Astrocyte (in vitro differentiated cells and primary cell): ENCODE data around the gene HSF2BP. TPM values are rescaled to one million over a fixed set of nuclear protein-coding genes. Genes with fewer than 3 reads are reported as not detected.

Experiments used
- DNase-seq: peaks from one replicate; pipeline ENCODE4 v3.0.0-alpha.2; 2010; ENCODE audit warnings: low read depth
- FAIRE-seq: peaks from 2 replicates; lab custom pipeline; 2011; peaks lifted over from hg19 to GRCh38; lab: Jason Lieb, UNC
- H2AFZ ChIP-seq: 2 replicates; pipeline ENCODE4 v1.6.0; 2012; ENCODE audit warnings: low read depth, low read length, inconsistent platforms
- H3K27ac ChIP-seq: 2 replicates; pipeline ENCODE4 v1.5.1; 2011; ENCODE audit warnings: low read depth, low read length, inconsistent platforms
- H3K27me3 ChIP-seq: 2 replicates; pipeline ENCODE4 v1.6.0; 2011; ENCODE audit warnings: low read length, inconsistent platforms; ENCODE audit not compliant: insufficient read depth
- H3K36me3 ChIP-seq: 2 replicates; pipeline ENCODE4 v1.5.1; 2011; ENCODE audit warnings: low read length, inconsistent platforms; ENCODE audit not compliant: insufficient read depth
- H3K4me1 ChIP-seq: 2 replicates; pipeline ENCODE4 v1.5.1; 2011; ENCODE audit warnings: low read length, inconsistent platforms; ENCODE audit not compliant: insufficient read depth
- H3K4me2 ChIP-seq: 2 replicates; pipeline ENCODE4 v1.6.0; 2012; ENCODE audit warnings: low read length, inconsistent platforms
- H3K4me3 ChIP-seq: 2 replicates; pipeline ENCODE4 v1.5.1; 2011; ENCODE audit warnings: low read depth, mild to moderate bottlenecking, low read length, inconsistent platforms; ENCODE audit not compliant: insufficient read depth
- H3K79me2 ChIP-seq: 2 replicates; pipeline ENCODE4 v1.6.0; 2012; ENCODE audit warnings: mild to moderate bottlenecking, low read length, inconsistent platforms; ENCODE audit not compliant: insufficient read depth
- H3K9ac ChIP-seq: 2 replicates; pipeline ENCODE4 v1.6.0; 2012; ENCODE audit warnings: mild to moderate bottlenecking, low read length, inconsistent platforms
- H3K9me3 ChIP-seq: 2 replicates; pipeline ENCODE4 v1.5.1; 2012; ENCODE audit warnings: low read depth, mild to moderate bottlenecking, low read length, inconsistent platforms; ENCODE audit not compliant: insufficient read depth
- H4K20me1 ChIP-seq: 2 replicates; pipeline ENCODE4 v1.6.0; 2012; ENCODE audit warnings: low read length, inconsistent platforms; ENCODE audit not compliant: insufficient read depth
- H3K27ac Mint-ChIP-seq: one replicate; pipeline ENCODE4 v1.8.0; 2021; ENCODE audit warnings: mild to moderate bottlenecking, mixed read lengths; ENCODE audit not compliant: unreplicated experiment
- H3K27me3 Mint-ChIP-seq: one replicate; pipeline ENCODE4 v1.8.0; 2021; ENCODE audit warnings: low read depth, mixed read lengths; ENCODE audit not compliant: unreplicated experiment
- H3K36me3 Mint-ChIP-seq: one replicate; pipeline ENCODE4 v1.8.0; 2021; ENCODE audit warnings: low read depth, mixed read lengths; ENCODE audit not compliant: unreplicated experiment
- H3K4me1 Mint-ChIP-seq: one replicate; pipeline ENCODE4 v1.8.0; 2021; ENCODE audit warnings: low read depth, mixed read lengths; ENCODE audit not compliant: unreplicated experiment
- H3K4me3 Mint-ChIP-seq: one replicate; pipeline ENCODE4 v1.8.0; 2021; ENCODE audit warnings: mild to moderate bottlenecking, moderate library complexity, mixed read lengths; ENCODE audit not compliant: unreplicated experiment
- H3K9me3 Mint-ChIP-seq: one replicate; pipeline ENCODE4 v1.8.0; 2021; ENCODE audit warnings: mild to moderate bottlenecking, mixed read lengths; ENCODE audit not compliant: unreplicated experiment
- EZH2 ChIP-seq: IDR thresholded peaks from 2 replicates; pipeline ENCODE4 v1.6.1; 2012; ENCODE audit warnings: mild to moderate bottlenecking, low read length, inconsistent platforms; ENCODE audit not compliant: insufficient read depth
- total RNA-seq: library from RNA; stranded (reverse); gene quantifications from 2 replicates; pipeline ENCODE4 v1.2.1, GENCODE V29; 2021
- TF ChIP-seq, protein P1 (sequence below): IDR thresholded peaks from 2 replicates; pipeline ENCODE4 v1.5.1; 2011; ENCODE audit warnings: low read depth, mild to moderate bottlenecking, inconsistent platforms, low read length, moderate library complexity; ENCODE audit not compliant: insufficient read depth

HSF2BP gene
- total RNA-seq, 1 donor from 2014 or later = 3.2 TPM

- H3K9me3 ChIP-seq = no peaks in the 10 kb centered on the region
- peaks cover 4% of the 10 kb centered on the region for H3K4me1 Mint-ChIP-seq
- H4K20me1 ChIP-seq = peaks cover 16% of the 10 kb centered on the region
- FAIRE-seq (no peak), DNase-seq (no peak)
- H3K4me3 Mint-ChIP-seq = no peak overlapping the region
- peaks cover 14% of the 10 kb centered on the region for H3K79me2 ChIP-seq
- no peaks in the 10 kb centered on the region for H3K27me3 ChIP-seq
- H3K4me1 ChIP-seq = no peaks in the 10 kb centered on the region
- peaks cover 34% of the 10 kb centered on the region for H3K36me3 ChIP-seq
- H3K4me2 ChIP-seq = no peak overlapping the region
- H3K4me3 ChIP-seq = no peak overlapping the region
- TF ChIP-seq EZH2 = no peak
- TF ChIP-seq, protein P1, sequence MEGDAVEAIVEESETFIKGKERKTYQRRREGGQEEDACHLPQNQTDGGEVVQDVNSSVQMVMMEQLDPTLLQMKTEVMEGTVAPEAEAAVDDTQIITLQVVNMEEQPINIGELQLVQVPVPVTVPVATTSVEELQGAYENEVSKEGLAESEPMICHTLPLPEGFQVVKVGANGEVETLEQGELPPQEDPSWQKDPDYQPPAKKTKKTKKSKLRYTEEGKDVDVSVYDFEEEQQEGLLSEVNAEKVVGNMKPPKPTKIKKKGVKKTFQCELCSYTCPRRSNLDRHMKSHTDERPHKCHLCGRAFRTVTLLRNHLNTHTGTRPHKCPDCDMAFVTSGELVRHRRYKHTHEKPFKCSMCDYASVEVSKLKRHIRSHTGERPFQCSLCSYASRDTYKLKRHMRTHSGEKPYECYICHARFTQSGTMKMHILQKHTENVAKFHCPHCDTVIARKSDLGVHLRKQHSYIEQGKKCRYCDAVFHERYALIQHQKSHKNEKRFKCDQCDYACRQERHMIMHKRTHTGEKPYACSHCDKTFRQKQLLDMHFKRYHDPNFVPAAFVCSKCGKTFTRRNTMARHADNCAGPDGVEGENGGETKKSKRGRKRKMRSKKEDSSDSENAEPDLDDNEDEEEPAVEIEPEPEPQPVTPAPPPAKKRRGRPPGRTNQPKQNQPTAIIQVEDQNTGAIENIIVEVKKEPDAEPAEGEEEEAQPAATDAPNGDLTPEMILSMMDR = no peak
- no peak overlapping the region for H3K27ac Mint-ChIP-seq
- no peak overlapping the region for H2AFZ ChIP-seq
- no peak overlapping the region for H3K9ac ChIP-seq
- H3K9me3 Mint-ChIP-seq = no peaks in the 10 kb centered on the region
- H3K27ac ChIP-seq = no peak overlapping the region
- no peaks in the 10 kb centered on the region for H3K27me3 Mint-ChIP-seq
- peaks cover 18% of the 10 kb centered on the region for H3K36me3 Mint-ChIP-seq
These were observed 20.7 kb upstream of the HSF2BP start for GRCh38 chr21:43679951-43680350.

GRCh38 chr21:43676391-43676790 lies 17.1 kb upstream of the HSF2BP start:
- Mint-ChIP-seq H3K36me3 (peaks cover 23% of the 10 kb centered on the region), H3K27me3 (no peaks in the 10 kb centered on the region), H3K9me3 (no peaks in the 10 kb centered on the region), H3K4me3 (peak overlapping the region; percentile 14), H3K27ac (no peak overlapping the region), H3K4me1 (no peaks in the 10 kb centered on the region)
- Histone ChIP-seq H4K20me1 (peaks cover 17% of the 10 kb centered on the region), H3K79me2 (peaks cover 14% of the 10 kb centered on the region), H3K36me3 (peaks cover 38% of the 10 kb centered on the region), H3K27ac (no peak overlapping the region), H3K9me3 (no peaks in the 10 kb centered on the region), H3K4me3 (no peak overlapping the region), H3K4me1 (no peaks in the 10 kb centered on the region), H3K27me3 (no peaks in the 10 kb centered on the region), H3K9ac (no peak overlapping the region), H2AFZ (no peak overlapping the region), H3K4me2 (no peak overlapping the region)
- DNase-seq (no peak), FAIRE-seq (no peak)
- TF ChIP-seq EZH2 = no peak
- TF ChIP-seq, protein P1 = no peak

DNA sequence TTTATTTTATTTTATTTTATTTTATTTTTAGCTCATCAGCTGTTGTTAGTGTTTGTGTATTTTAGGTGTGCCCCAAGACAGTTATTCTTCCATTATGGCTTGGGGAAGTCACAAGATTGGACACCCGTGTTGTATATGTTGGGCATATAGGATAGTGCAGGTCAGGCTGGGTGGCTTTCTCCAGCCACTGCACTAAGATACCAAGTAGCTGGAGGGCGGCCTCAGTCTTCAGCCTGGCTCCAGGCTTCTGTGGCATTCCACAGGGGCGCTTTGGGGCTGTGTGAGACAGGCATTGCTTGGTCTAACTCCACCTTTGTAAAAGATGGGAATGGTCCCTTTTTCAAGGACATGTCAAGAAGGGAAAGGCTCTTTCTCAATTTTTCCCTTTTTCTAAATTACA lies 16.6 kb upstream of the HSF2BP start:
- Mint-ChIP-seq H3K27me3 (no peaks in the 10 kb centered on the region), H3K9me3 (no peaks in the 10 kb centered on the region), H3K4me3 (no peak overlapping the region), H3K36me3 (peaks cover 23% of the 10 kb centered on the region), H3K27ac (no peak overlapping the region), H3K4me1 (no peaks in the 10 kb centered on the region)
- H3K27me3 ChIP-seq = no peaks in the 10 kb centered on the region
- no peaks in the 10 kb centered on the region for H3K4me1 ChIP-seq
- H3K9ac ChIP-seq = no peak overlapping the region
- TF ChIP-seq, protein P1 = no peak
- no peak for TF ChIP-seq EZH2
- no peak for DNase-seq
- H3K9me3 ChIP-seq = no peaks in the 10 kb centered on the region
- no peak overlapping the region for H2AFZ ChIP-seq
- H3K36me3 ChIP-seq = peaks cover 40% of the 10 kb centered on the region
- FAIRE-seq = no peak
- H3K27ac ChIP-seq = no peak overlapping the region
- no peak overlapping the region for H3K4me3 ChIP-seq
- H3K79me2 ChIP-seq = peaks cover 14% of the 10 kb centered on the region
- no peak overlapping the region for H3K4me2 ChIP-seq
- peaks cover 17% of the 10 kb centered on the region for H4K20me1 ChIP-seq
